Measurements from ENCODE around the gene GALNT7. TPM values are rescaled to one million over a fixed set of nuclear protein-coding genes. Genes with fewer than 3 reads are reported as not detected.

Gene GALNT7
- polyA plus RNA-seq, 3 donors = 12.3 to 29.0 (median 19.7) TPM

- Histone ChIP-seq H3K4me2 (replicated peaks; ENCODE audit: extremely low read depth, low read length, poor library complexity, severe bottlenecking) (no peak overlapping the region), H3K27ac (ENCODE audit: low read depth in 1 of 2, low read length in 2 of 2) (no peak overlapping the region), H3K9ac (ENCODE audit: insufficient read depth, low read length, poor library complexity, severe bottlenecking) (no peak overlapping the region), H3K4me1 (ENCODE audit: control insufficient read depth in 1 of 2, insufficient read depth in 2 of 2, low read length in 2 of 2) (no peaks in the 10 kb centered on the region), H2AFZ (ENCODE audit: insufficient read depth, low read depth, low read length, poor library complexity, severe bottlenecking) (no peak overlapping the region), H3K27me3 (ENCODE audit: control insufficient read depth in 2 of 2, insufficient read depth in 2 of 2, low read length in 2 of 2) (no peaks in the 10 kb centered on the region), H4K20me1 (ENCODE audit: insufficient read depth, low read length) (peaks cover 39% of the 10 kb centered on the region), H3K4me3 (replicated peaks in 1 of 3; ENCODE audit: low read depth in 2 of 3, low read length in 3 of 3) (no peak overlapping the region), H3K79me2 (ENCODE audit: insufficient read depth, low read length) (peaks cover 69% of the 10 kb centered on the region), H3K36me3 (replicated peaks in 1 of 2; ENCODE audit: control insufficient read depth in 1 of 2, insufficient read depth in 2 of 2, low read length in 2 of 2) (peaks cover 4 to 13% of the 10 kb centered on the region in 2 donors), H3K9me3 (replicated peaks in 1 of 2; ENCODE audit: control insufficient read depth in 1 of 2, insufficient read depth in 1 of 2, low read length in 2 of 2) (no peaks in the 10 kb centered on the region)
- Mint-ChIP-seq H3K4me3 (no peak overlapping the region), H3K36me3 (peaks cover 22 to 25% of the 10 kb centered on the region in 2 donors), H3K27me3 (ENCODE audit: low read depth in 3 of 3) (no peaks in the 10 kb centered on the region), H3K4me1 (peaks cover 6% of the 10 kb centered on the region), H3K27ac (peak overlapping the region in 1 of 7 donors; percentile 46), H3K9me3 (peaks cover 0 to 7% (median 4%) of the 10 kb centered on the region in 7 donors)
- 100% methylated on average over 1 of the region's 4 CpGs for WGBS (ENCODE audit: insufficient coverage)
- no peak for DNase-seq
- TF ChIP-seq, protein P1, sequence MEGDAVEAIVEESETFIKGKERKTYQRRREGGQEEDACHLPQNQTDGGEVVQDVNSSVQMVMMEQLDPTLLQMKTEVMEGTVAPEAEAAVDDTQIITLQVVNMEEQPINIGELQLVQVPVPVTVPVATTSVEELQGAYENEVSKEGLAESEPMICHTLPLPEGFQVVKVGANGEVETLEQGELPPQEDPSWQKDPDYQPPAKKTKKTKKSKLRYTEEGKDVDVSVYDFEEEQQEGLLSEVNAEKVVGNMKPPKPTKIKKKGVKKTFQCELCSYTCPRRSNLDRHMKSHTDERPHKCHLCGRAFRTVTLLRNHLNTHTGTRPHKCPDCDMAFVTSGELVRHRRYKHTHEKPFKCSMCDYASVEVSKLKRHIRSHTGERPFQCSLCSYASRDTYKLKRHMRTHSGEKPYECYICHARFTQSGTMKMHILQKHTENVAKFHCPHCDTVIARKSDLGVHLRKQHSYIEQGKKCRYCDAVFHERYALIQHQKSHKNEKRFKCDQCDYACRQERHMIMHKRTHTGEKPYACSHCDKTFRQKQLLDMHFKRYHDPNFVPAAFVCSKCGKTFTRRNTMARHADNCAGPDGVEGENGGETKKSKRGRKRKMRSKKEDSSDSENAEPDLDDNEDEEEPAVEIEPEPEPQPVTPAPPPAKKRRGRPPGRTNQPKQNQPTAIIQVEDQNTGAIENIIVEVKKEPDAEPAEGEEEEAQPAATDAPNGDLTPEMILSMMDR (IDR thresholded peaks at IDR 0.05) = no peak
- intact Hi-C loops (cut with micrococcal nuclease) = no loop called here
These were observed 101.9 kb downstream of the GALNT7 start for GRCh38 chr4:173270312-173271027.

GRCh38 chr4:173272314-173272713 lies 103.7 kb downstream of the GALNT7 start:
- Histone ChIP-seq H3K9ac (ENCODE audit: insufficient read depth, low read length, poor library complexity, severe bottlenecking) (no peak overlapping the region), H3K36me3 (replicated peaks in 1 of 2; ENCODE audit: control insufficient read depth in 1 of 2, insufficient read depth in 2 of 2, low read length in 2 of 2) (peaks cover 4 to 13% of the 10 kb centered on the region in 2 donors), H3K79me2 (ENCODE audit: insufficient read depth, low read length) (peaks cover 63% of the 10 kb centered on the region), H3K27me3 (ENCODE audit: control insufficient read depth in 2 of 2, insufficient read depth in 2 of 2, low read length in 2 of 2) (no peaks in the 10 kb centered on the region), H2AFZ (ENCODE audit: insufficient read depth, low read depth, low read length, poor library complexity, severe bottlenecking) (no peak overlapping the region), H4K20me1 (ENCODE audit: insufficient read depth, low read length) (peaks cover 30% of the 10 kb centered on the region), H3K27ac (ENCODE audit: low read depth in 1 of 2, low read length in 2 of 2) (no peak overlapping the region), H3K9me3 (replicated peaks in 1 of 2; ENCODE audit: control insufficient read depth in 1 of 2, insufficient read depth in 1 of 2, low read length in 2 of 2) (no peaks in the 10 kb centered on the region), H3K4me1 (ENCODE audit: control insufficient read depth in 1 of 2, insufficient read depth in 2 of 2, low read length in 2 of 2) (no peaks in the 10 kb centered on the region), H3K4me3 (replicated peaks in 1 of 3; ENCODE audit: low read depth in 2 of 3, low read length in 3 of 3) (no peak overlapping the region), H3K4me2 (replicated peaks; ENCODE audit: extremely low read depth, low read length, poor library complexity, severe bottlenecking) (no peak overlapping the region)
- no peak overlapping the region for H3K4me3 Mint-ChIP-seq
- intact Hi-C loops (cut with micrococcal nuclease) = no loop called here
- TF ChIP-seq, protein P1 (IDR thresholded peaks at IDR 0.05) = no peak
- no peaks in the 10 kb centered on the region for H3K27me3 Mint-ChIP-seq (ENCODE audit: low read depth in 3 of 3)
- peaks cover 6% of the 10 kb centered on the region for H3K4me1 Mint-ChIP-seq
- peaks cover 0 to 7% (median 4%) of the 10 kb centered on the region in 7 donors for H3K9me3 Mint-ChIP-seq
- peaks cover 17 to 22% of the 10 kb centered on the region in 2 donors for H3K36me3 Mint-ChIP-seq
- DNase-seq = no peak
- WGBS (ENCODE audit: insufficient coverage) = no CpG with 5 or more reads among the region's 5 CpGs
- H3K27ac Mint-ChIP-seq = no peak overlapping the region
